Motor neuron (in vitro differentiated cells): ENCODE data around the gene ARHGAP4. TPM values are rescaled to one million over a fixed set of nuclear protein-coding genes. Genes with fewer than 3 reads are reported as not detected.

ENCODE experiments used
- ATAC-seq, 8 experiments: fragments of 200-7000 bp; cut with Tn5 transposase; replicated peaks in 6 of 8; 2 replicates each; pipeline ENCODE4 v1.8.0; 2021; ENCODE audit warnings: mild to moderate bottlenecking in 8 of 8, moderate library complexity in 8 of 8
- H3K27ac ChIP-seq, 2 donors: fragments of 250-450 bp; sonication (Bioruptor Pico); 2 replicates each; pipeline ENCODE4 v1.9.0; 2021; ENCODE audit warnings: antibody characterized with exemption in 2 of 2, mild to moderate bottlenecking in 2 of 2, moderate library complexity in 1 of 2
- H3K4me1 ChIP-seq, 2 donors: fragments of 250-450 bp; sonication (Bioruptor Pico); replicated peaks in 1 of 2; 2 replicates each; pipeline ENCODE4 v1.6.1; 2021; ENCODE audit warnings: antibody characterized with exemption in 2 of 2, mild to moderate bottlenecking in 2 of 2, moderate library complexity in 1 of 2
- H3K4me3 ChIP-seq, 5 donors: fragments of 250-450 bp; sonication (Bioruptor Pico); 2 replicates each; pipeline ENCODE4 v1.9.0; 2021; ENCODE audit warnings: antibody characterized with exemption in 5 of 5, mild to moderate bottlenecking in 5 of 5, moderate library complexity in 4 of 5
- WGBS, 10 experiments: fragments of 450-650 bp; shearing (Covaris generic); methylation state at CpG; one replicate each; pipeline ENCODE4 v1.0.0; 2022; 5-methylcytosine and 5-hydroxymethylcytosine counted together
- in situ Hi-C, 9 experiments: fragments of 400-800 bp; cut with MboI; loops; one replicate each; pipeline ENCODE4 v1.15.0; 2021; ENCODE audit warnings: low sequenced_read_pairs in 9 of 9, low pct_unique_long_range_greater_than_20kb in 2 of 9; ENCODE audit not compliant: unreplicated experiment in 9 of 9
- total RNA-seq, 8 experiments: library from RNA; unstranded; fragments of 300-600 nt; gene quantifications; 2 replicates each; pipeline versions ENCODE4 v1.2.3 to v1.2.4, GENCODE V29; 2022

The ARHGAP4 gene
- total RNA-seq, 8 experiments from 2014 or later = 1.6 to 21.7 (median 2.9) TPM; not detected in 1

GRCh38 chrX:153959649-153960048 is 33.6 kb upstream of the ARHGAP4 start:
- ATAC-seq = no peak
- in situ Hi-C loops = no loop called here
- 100% methylated on average over 1 of the region's 15 CpGs; no CpG with 5 or more reads in 9 of the 10 experiments for WGBS, 10 experiments
- no peaks in the 10 kb centered on the region for H3K4me1 ChIP-seq
- no peak overlapping the region for H3K27ac ChIP-seq
- H3K4me3 ChIP-seq = no peak overlapping the region

DNA sequence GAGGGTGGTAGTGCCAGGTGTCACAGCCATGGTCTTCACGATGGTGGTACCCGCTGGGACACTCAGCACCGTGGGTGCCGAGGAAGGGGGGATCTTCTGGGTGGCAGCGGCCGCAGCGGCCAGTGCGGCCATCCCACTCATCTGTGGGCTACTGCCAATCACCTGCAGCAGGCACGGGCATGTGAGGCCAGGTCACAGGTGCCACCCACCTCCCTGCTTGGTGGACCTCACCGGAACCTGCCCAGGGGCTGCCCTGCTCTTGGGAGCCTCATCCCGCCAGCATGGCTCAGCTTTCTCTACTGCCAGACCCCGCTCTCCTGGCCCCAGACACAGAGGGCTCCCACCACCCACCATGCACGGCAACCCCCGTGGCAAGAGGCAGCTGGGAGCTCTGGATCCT is 32.5 kb upstream of the ARHGAP4 start:
- H3K4me1 ChIP-seq = no peaks in the 10 kb centered on the region
- H3K27ac ChIP-seq = no peak overlapping the region
- in situ Hi-C loops = no loop called here
- no CpG with 5 or more reads among the region's 14 CpGs for WGBS, 10 experiments
- no peak for ATAC-seq
- no peak overlapping the region for H3K4me3 ChIP-seq

DNA sequence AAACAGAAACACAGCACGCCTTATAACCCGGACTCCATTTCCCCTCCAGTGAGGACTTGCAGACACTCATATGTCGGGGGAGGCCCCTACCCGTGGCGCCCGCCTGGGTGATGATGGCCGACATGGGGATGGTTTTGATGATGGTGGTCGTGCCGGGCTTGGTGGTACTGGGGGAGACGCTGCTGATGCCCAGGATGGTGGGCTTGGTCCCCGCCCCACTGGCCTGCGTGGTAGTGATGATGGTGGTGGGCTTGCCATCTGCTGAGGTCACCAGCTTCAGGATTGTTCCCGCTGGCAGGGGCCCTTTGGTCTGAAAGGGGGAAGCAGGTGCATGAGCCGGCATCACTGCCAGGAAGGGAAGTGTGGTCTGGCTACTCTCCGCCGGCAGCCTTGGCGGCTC is 31.2 kb upstream of the ARHGAP4 start:
- WGBS, 10 experiments = 72 to 100% methylated on average over 1 to 4 of the region's 17 CpGs; no CpG with 5 or more reads in 8 of the 10 experiments
- ATAC-seq = no peak
- in situ Hi-C loops = no loop called here
- H3K4me3 ChIP-seq = no peak overlapping the region
- H3K4me1 ChIP-seq = peaks cover 3 to 4% of the 10 kb centered on the region in 2 donors
- no peak overlapping the region for H3K27ac ChIP-seq

GRCh38 chrX:153956044-153956907 is 30.2 kb upstream of the ARHGAP4 start:
- Histone ChIP-seq H3K4me1 (peaks cover 3 to 4% of the 10 kb centered on the region in 2 donors), H3K27ac (no peak overlapping the region), H3K4me3 (no peak overlapping the region)
- ATAC-seq = no peak
- 70 to 100% methylated on average over 3 of the region's 35 CpGs; no CpG with 5 or more reads in 8 of the 10 experiments for WGBS, 10 experiments
- in situ Hi-C loops = no loop called here

- 71% methylated on average over 5 of the region's 12 CpGs; no CpG with 5 or more reads in 9 of the 10 experiments for WGBS, 10 experiments
- H3K4me1 ChIP-seq = peaks cover 3 to 4% of the 10 kb centered on the region in 2 donors
- ATAC-seq = peak in 3 of 8 experiments; percentile 6 to 12 (median 9)
- no peak overlapping the region for H3K27ac ChIP-seq
- no peak overlapping the region for H3K4me3 ChIP-seq
- in situ Hi-C loops = no loop called here
Measured at GRCh38 chrX:153955228-153955732, 29.2 kb upstream of the ARHGAP4 start.

DNA sequence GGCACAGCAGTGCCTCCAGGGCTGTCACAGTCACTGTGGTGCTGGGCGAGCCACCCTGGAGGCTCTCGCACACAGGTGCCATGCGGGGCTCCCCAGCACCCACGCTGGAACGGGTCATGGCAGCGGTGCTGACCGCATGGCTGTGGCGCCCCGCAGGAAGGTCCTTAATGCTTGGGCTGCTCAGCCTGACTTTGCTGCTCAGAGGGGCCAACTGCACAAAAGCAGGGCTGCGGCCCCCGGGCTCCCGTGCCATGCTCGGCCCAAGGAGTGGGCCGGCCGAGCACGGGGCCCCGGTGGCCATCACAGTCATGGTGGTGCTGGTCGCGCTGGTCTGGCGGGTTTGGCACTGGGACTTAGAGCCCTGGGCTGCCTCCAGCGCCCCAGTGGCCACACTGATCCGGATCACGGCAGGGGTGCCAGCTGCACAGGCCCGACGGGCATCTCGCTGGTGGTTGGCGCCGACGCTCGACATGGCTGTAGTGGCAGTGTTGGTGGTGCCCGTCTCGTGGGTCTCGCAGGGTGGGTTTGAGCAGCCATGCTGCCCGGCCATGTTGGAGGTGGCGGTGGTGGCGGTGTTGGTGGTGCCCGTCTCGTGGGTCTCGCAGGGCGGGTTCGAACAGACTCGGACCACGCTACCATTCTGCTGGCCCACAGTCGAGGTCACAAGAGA is 28.6 kb upstream of the ARHGAP4 start:
- Histone ChIP-seq H3K4me3 (no peak overlapping the region), H3K4me1 (peaks cover 3 to 4% of the 10 kb centered on the region in 2 donors), H3K27ac (no peak overlapping the region)
- peak in 2 of 8 experiments; percentile 2 to 3 for ATAC-seq
- in situ Hi-C loops = no loop called here
- WGBS, 10 experiments = 95% methylated on average over 4 of the region's 44 CpGs; no CpG with 5 or more reads in 9 of the 10 experiments

GRCh38 chrX:153953892-153954557 is 28.0 kb upstream of the ARHGAP4 start:
- 73 to 100% methylated on average over 1 to 3 of the region's 33 CpGs; no CpG with 5 or more reads in 8 of the 10 experiments for WGBS, 10 experiments
- in situ Hi-C loops = no loop called here
- peak in 3 of 8 experiments; percentile 1 to 6 (median 6) for ATAC-seq
- no peak overlapping the region for H3K4me3 ChIP-seq
- no peak overlapping the region for H3K27ac ChIP-seq
- peaks cover 3 to 5% of the 10 kb centered on the region in 2 donors for H3K4me1 ChIP-seq

DNA sequence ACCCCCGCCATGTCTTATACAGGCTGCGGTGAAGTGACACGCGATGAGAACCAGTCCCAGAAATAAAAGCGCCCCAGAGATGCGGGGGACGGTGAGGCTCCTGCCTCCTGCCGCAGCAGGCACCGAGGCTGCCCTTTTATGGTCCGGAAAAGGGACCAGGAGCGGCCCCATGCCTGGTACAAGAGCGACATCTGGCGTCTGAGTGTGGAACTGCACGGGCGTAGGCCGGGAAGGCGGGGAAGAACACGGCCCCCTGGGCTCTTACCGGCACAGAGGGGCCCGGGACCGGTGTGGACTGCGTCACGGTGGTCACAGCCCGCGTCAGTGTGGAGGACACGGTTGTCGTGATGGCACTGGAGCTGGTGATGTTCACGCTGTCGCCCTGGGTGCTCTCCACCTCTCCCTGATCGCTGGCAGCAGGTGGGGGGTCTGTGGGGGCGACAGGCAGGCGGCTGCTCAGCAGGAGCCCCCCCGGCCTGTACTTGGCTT is 27.3 kb upstream of the ARHGAP4 start:
- H3K27ac ChIP-seq = peak overlapping the region; percentile 64 to 74
- in situ Hi-C loops = no loop called here
- H3K4me1 ChIP-seq = peaks cover 5 to 11% of the 10 kb centered on the region in 2 donors
- WGBS, 10 experiments = no CpG with 5 or more reads among the region's 33 CpGs
- no peak overlapping the region for H3K4me3 ChIP-seq
- peak; percentile 40 to 81 (median 65) for ATAC-seq

GRCh38 chrX:153952373-153953026 is 26.4 kb upstream of the ARHGAP4 start:
- H3K4me1 ChIP-seq = peaks cover 12 to 19% of the 10 kb centered on the region in 2 donors
- no peak for ATAC-seq
- WGBS, 10 experiments = 78% methylated on average over 7 of the region's 32 CpGs; no CpG with 5 or more reads in 9 of the 10 experiments
- H3K27ac ChIP-seq = no peak overlapping the region
- in situ Hi-C loops = no loop called here
- no peak overlapping the region for H3K4me3 ChIP-seq

DNA sequence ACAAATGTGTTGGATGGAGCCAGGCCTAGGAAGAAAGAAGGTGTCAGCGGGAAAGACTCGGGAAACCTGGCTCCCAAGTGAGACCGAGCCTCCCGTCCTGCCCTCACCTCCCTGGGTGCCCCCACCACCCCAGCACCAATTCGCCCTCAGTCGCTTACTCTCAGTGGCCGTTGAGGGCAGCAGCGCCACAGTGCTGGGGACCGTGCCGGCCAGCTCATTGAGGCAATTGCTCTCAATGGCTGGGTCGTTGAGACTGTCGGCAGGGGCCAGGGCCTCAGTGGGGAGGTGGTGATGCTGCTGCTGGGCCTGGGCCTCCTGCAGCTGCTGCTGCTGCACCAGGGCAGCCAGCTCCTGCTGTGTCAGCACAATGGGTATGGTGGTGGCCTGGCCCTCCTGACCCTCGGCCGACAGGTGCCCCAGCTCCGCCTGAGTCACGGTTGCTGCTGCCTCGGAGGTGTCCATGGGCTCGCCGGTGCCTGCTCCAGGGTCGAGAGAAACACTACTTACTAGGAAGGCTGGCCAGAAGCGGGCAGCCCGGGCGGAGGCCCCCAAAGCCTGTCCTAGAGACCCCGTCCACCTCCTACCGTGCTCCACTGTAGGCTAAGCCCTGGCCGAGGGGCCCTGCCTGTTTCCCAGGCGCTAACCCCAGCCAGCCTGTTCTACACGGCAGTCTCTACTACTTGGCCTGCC is 25.8 kb upstream of the ARHGAP4 start:
- WGBS, 10 experiments = 70 to 100% methylated on average over 2 to 8 of the region's 28 CpGs; no CpG with 5 or more reads in 8 of the 10 experiments
- Histone ChIP-seq H3K27ac (no peak overlapping the region), H3K4me3 (no peak overlapping the region), H3K4me1 (peaks cover 13 to 19% of the 10 kb centered on the region in 2 donors)
- in situ Hi-C loops = no loop called here
- no peak for ATAC-seq

GRCh38 chrX:153950127-153950526 is 24.1 kb upstream of the ARHGAP4 start:
- 60 to 83% (median 80%) methylated on average over 1 to 2 of the region's 19 CpGs; no CpG with 5 or more reads in 7 of the 10 experiments for WGBS, 10 experiments

More at GRCh38 chrX:153950127-153950526, 24.1 kb upstream of the ARHGAP4 start:
- no peak overlapping the region for H3K4me3 ChIP-seq
- no peak overlapping the region for H3K27ac ChIP-seq
- in situ Hi-C loops = no loop called here
- no peak for ATAC-seq
- H3K4me1 ChIP-seq = peaks cover 13 to 19% of the 10 kb centered on the region in 2 donors
